Measurements from ENCODE around the gene ALDH1B1.

ALDH1B1 gene

DNA sequence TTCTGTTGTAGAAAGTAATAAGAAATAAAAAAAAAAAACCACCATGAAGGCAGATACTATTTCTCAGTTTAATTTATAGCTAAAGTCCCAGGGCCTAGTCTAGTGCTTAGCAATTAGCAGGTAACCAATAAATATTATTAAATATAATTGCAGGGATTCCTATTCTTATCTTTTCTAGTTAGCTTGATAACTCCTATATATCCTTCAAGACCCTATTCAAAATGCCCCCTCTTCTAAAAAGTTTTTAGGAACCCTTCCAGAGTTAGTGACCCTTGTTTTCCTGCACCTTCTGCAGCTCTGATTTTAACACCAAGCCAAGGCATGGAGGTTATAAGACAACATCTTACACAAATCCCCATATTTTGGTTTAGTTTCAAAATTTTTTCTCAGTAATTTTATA is 24.6 kb upstream of the ALDH1B1 start:
- no peak for ATAC-seq (ENCODE audit: insufficient read depth, low read depth)
- no peak overlapping the region for H2AFZ ChIP-seq (ENCODE audit: low read depth, low read length)

DNA sequence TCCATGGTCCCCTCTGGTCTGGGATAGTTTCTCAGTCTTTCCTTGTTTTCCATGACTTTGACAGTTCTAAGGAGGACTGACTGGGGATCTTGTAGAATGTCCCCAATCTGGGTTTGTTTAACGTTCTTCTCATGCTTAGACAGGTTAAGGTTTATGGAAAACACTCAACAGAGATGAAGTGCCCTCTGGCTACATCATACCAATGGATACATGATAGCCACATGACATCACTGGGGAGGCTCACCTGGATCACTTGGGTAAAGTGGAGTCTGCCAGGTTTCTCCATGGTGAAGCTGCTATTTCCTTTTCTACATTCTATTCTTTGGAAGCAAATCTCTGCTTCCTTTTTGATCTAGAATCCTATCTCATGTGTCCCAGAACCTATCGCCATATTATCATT is 23.8 kb upstream of the ALDH1B1 start:
- no peak overlapping the region for H3K4me3 ChIP-seq (ENCODE audit: low read depth in 1 of 2, low read length in 2 of 2)

More for the DNA sequence above, 24.6 kb upstream of the ALDH1B1 start:
- Histone ChIP-seq H3K4me3 (ENCODE audit: low read depth in 1 of 2, low read length in 2 of 2) (no peak overlapping the region), H4K20me1 (ENCODE audit: insufficient read depth, low read length) (no peaks in the 10 kb centered on the region), H3K79me2 (ENCODE audit: insufficient read depth, low read length) (no peaks in the 10 kb centered on the region), H3K9ac (ENCODE audit: low read depth, low read length) (no peak overlapping the region), H3K27me3 (ENCODE audit: insufficient read depth, low read length, poor library complexity) (no peaks in the 10 kb centered on the region), H3K27ac (ENCODE audit: low read length) (no peak overlapping the region), H3K4me1 (ENCODE audit: insufficient read depth, low read length) (no peaks in the 10 kb centered on the region), H3K36me3 (ENCODE audit: insufficient read depth, low read length) (no peaks in the 10 kb centered on the region), H3K4me2 (ENCODE audit: insufficient read depth, low read length) (no peak overlapping the region), H3K9me3 (ENCODE audit: insufficient read depth, low read length, severe bottlenecking) (no peaks in the 10 kb centered on the region)
- TF ChIP-seq EZH2 (IDR thresholded peaks at IDR 0.05; ENCODE audit: borderline replicate concordance, low read depth, low read length, severe bottlenecking) (no peak), CTCF (IDR thresholded peaks at IDR 0.05; ENCODE audit: borderline replicate concordance, extremely low read depth, low read length, poor library complexity, severe bottlenecking) (no peak)
- no peak for DNase-seq

GRCh38 chr9:38370176-38370575 is 22.3 kb upstream of the ALDH1B1 start:
- no peak overlapping the region for H3K4me2 ChIP-seq (ENCODE audit: insufficient read depth, low read length)
- no peak for TF ChIP-seq EZH2 (IDR thresholded peaks at IDR 0.05; ENCODE audit: borderline replicate concordance, low read depth, low read length, severe bottlenecking)
- TF ChIP-seq CTCF (IDR thresholded peaks at IDR 0.05; ENCODE audit: borderline replicate concordance, extremely low read depth, low read length, poor library complexity, severe bottlenecking), result no peak
- no peaks in the 10 kb centered on the region for H3K9me3 ChIP-seq (ENCODE audit: insufficient read depth, low read length, severe bottlenecking)
- no peaks in the 10 kb centered on the region for H3K27me3 ChIP-seq (ENCODE audit: insufficient read depth, low read length, poor library complexity)
- no peak for ATAC-seq (ENCODE audit: insufficient read depth, low read depth)
- no peaks in the 10 kb centered on the region for H4K20me1 ChIP-seq (ENCODE audit: insufficient read depth, low read length)
- H3K27ac ChIP-seq (ENCODE audit: low read length), result no peak overlapping the region
- no peak for DNase-seq
- H2AFZ ChIP-seq (ENCODE audit: low read depth, low read length), result no peak overlapping the region
- no peaks in the 10 kb centered on the region for H3K4me1 ChIP-seq (ENCODE audit: insufficient read depth, low read length)
- H3K9ac ChIP-seq (ENCODE audit: low read depth, low read length), result no peak overlapping the region
- no peaks in the 10 kb centered on the region for H3K36me3 ChIP-seq (ENCODE audit: insufficient read depth, low read length)
- H3K79me2 ChIP-seq (ENCODE audit: insufficient read depth, low read length), result no peaks in the 10 kb centered on the region
- no peak overlapping the region for H3K4me3 ChIP-seq (ENCODE audit: low read depth in 1 of 2, low read length in 2 of 2)

More for the DNA sequence above, 23.8 kb upstream of the ALDH1B1 start:
- H3K36me3 ChIP-seq (ENCODE audit: insufficient read depth, low read length), result no peaks in the 10 kb centered on the region
- H3K79me2 ChIP-seq (ENCODE audit: insufficient read depth, low read length), result no peaks in the 10 kb centered on the region
- H3K4me1 ChIP-seq (ENCODE audit: insufficient read depth, low read length), result no peaks in the 10 kb centered on the region
- no peaks in the 10 kb centered on the region for H4K20me1 ChIP-seq (ENCODE audit: insufficient read depth, low read length)
- no peaks in the 10 kb centered on the region for H3K27me3 ChIP-seq (ENCODE audit: insufficient read depth, low read length, poor library complexity)
- H2AFZ ChIP-seq (ENCODE audit: low read depth, low read length), result no peak overlapping the region
- H3K4me2 ChIP-seq (ENCODE audit: insufficient read depth, low read length), result no peak overlapping the region
- H3K9me3 ChIP-seq (ENCODE audit: insufficient read depth, low read length, severe bottlenecking), result no peaks in the 10 kb centered on the region
- DNase-seq (no peak), ATAC-seq (ENCODE audit: insufficient read depth, low read depth) (no peak)
- no peak overlapping the region for H3K27ac ChIP-seq (ENCODE audit: low read length)
- no peak for TF ChIP-seq EZH2 (IDR thresholded peaks at IDR 0.05; ENCODE audit: borderline replicate concordance, low read depth, low read length, severe bottlenecking)
- TF ChIP-seq CTCF (IDR thresholded peaks at IDR 0.05; ENCODE audit: borderline replicate concordance, extremely low read depth, low read length, poor library complexity, severe bottlenecking), result no peak
- no peak overlapping the region for H3K9ac ChIP-seq (ENCODE audit: low read depth, low read length)

DNA sequence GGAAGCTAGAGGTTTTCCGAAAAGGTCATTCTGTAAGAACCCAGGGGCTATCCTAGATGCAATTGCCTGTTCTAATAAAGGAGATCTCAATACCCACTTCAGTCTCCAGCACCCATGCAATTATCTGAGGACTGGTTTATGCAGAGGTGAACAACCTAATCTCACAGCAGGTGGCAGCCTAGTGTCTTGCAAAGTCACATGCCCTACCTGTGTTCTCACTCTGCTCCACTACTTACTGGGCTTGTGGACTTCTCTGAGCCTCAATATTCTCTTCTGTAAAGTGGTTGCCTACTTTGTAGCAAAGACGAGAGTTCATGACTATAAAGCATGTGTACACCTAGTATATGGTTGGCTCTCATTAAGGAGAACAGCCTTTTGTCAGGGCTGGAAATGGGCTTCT is 21.0 kb upstream of the ALDH1B1 start:
- H3K36me3 ChIP-seq (ENCODE audit: insufficient read depth, low read length), result no peaks in the 10 kb centered on the region
- no peaks in the 10 kb centered on the region for H3K79me2 ChIP-seq (ENCODE audit: insufficient read depth, low read length)
- no peak overlapping the region for H3K27ac ChIP-seq (ENCODE audit: low read length)
- TF ChIP-seq EZH2 (IDR thresholded peaks at IDR 0.05; ENCODE audit: borderline replicate concordance, low read depth, low read length, severe bottlenecking) (no peak), CTCF (IDR thresholded peaks at IDR 0.05; ENCODE audit: borderline replicate concordance, extremely low read depth, low read length, poor library complexity, severe bottlenecking) (peak; percentile 57)
- no peak overlapping the region for H3K9ac ChIP-seq (ENCODE audit: low read depth, low read length)
- no peaks in the 10 kb centered on the region for H3K4me1 ChIP-seq (ENCODE audit: insufficient read depth, low read length)
- no peaks in the 10 kb centered on the region for H4K20me1 ChIP-seq (ENCODE audit: insufficient read depth, low read length)
- peak; percentile 13 for DNase-seq
- no peak overlapping the region for H3K4me3 ChIP-seq (ENCODE audit: low read depth in 1 of 2, low read length in 2 of 2)
- H3K27me3 ChIP-seq (ENCODE audit: insufficient read depth, low read length, poor library complexity), result no peaks in the 10 kb centered on the region
- no peak; the same call in 2 of the 3 replicates for ATAC-seq (ENCODE audit: insufficient read depth, low read depth)
- H2AFZ ChIP-seq (ENCODE audit: low read depth, low read length), result no peak overlapping the region
- H3K4me2 ChIP-seq (ENCODE audit: insufficient read depth, low read length), result no peak overlapping the region
- H3K9me3 ChIP-seq (ENCODE audit: insufficient read depth, low read length, severe bottlenecking), result no peaks in the 10 kb centered on the region

All from DND-41 (cell line).